Spleen (tissue), 11 donors: ENCODE measurements around the gene STAP2. TPM values are rescaled to one million over a fixed set of nuclear protein-coding genes. Genes with fewer than 3 reads are reported as not detected.
"Not testable (repeated sequence)": the region's sequence is repeated elsewhere in the genome, so short reads cannot be mapped to it uniquely, and the experiment has no call there.

Experiments used
- DNase-seq: peaks from one replicate; pipeline ENCODE4 v3.0.0-alpha.2; 2020
- H3K27ac ChIP-seq, 8 donors: fragments of 200-600 bp; sonication (generic) in 7 of 8; 1 replicate in 4 of 8; 2 replicates in 4 of 8; pipeline versions ENCODE4 v1.5.0 to v1.8.0; 2016 to 2021; ENCODE audit warnings: inconsistent platforms in 4 of 8, mild to moderate bottlenecking in 4 of 8, moderate library complexity in 1 of 8
- H3K27me3 ChIP-seq, 7 donors: fragments of 200-600 bp; sonication (generic) in 6 of 7; replicated peaks in 1 of 7; 1 replicate in 4 of 7; 2 replicates in 3 of 7; pipeline versions ENCODE4 v1.5.0 to v1.8.0; 2016 to 2021; ENCODE audit warnings: inconsistent platforms in 3 of 7, mild to moderate bottlenecking in 1 of 7
- H3K36me3 ChIP-seq, 6 donors: fragments of 200-600 bp; sonication (generic) in 5 of 6; 1 replicate in 4 of 6; 2 replicates in 2 of 6; pipeline versions ENCODE4 v1.5.0 to v1.8.0; 2016 to 2021; ENCODE audit warnings: inconsistent platforms in 2 of 6
- H3K4me1 ChIP-seq, 6 donors: fragments of 200-600 bp; sonication (generic) in 5 of 6; 1 replicate in 3 of 6; 2 replicates in 3 of 6; pipeline versions ENCODE4 v1.5.0 to v1.8.0; 2016 to 2021; ENCODE audit warnings: inconsistent platforms in 3 of 6
- H3K4me3 ChIP-seq, 8 donors: fragments of 200-600 bp; sonication (generic) in 7 of 8; 1 replicate in 4 of 8; 2 replicates in 4 of 8; pipeline versions ENCODE4 v1.5.0 to v1.8.0; 2016 to 2021; ENCODE audit warnings: inconsistent platforms in 4 of 8, mild to moderate bottlenecking in 4 of 8, moderate library complexity in 2 of 8
- H3K9me3 ChIP-seq, 8 donors: fragments of 200-600 bp; sonication (generic) in 7 of 8; 1 replicate in 4 of 8; 2 replicates in 4 of 8; pipeline versions ENCODE4 v1.5.0 to v1.8.0; 2016 to 2021; ENCODE audit warnings: inconsistent platforms in 4 of 8
- POLR2A ChIP-seq, 3 donors: fragments of 450-650 bp; IDR thresholded peaks; one replicate each; pipeline ENCODE4 v1.5.1; 2017; ENCODE audit warnings: antibody characterized with exemption in 3 of 3, mild to moderate bottlenecking in 1 of 3
- POLR2AphosphoS5 ChIP-seq, 3 donors: sonication (generic); formaldehyde crosslinking; IDR thresholded peaks; one replicate each; pipeline ENCODE4 v1.5.1; 2017; ENCODE audit warnings: antibody characterized with exemption in 3 of 3
- WGBS, 5 donors: extraction: QIAGEN DNeasy Blood & Tissue Kit in 3 of 5; methylation state at CpG; one replicate each; pipeline versions ENCODE4 v1.1.5 to v1.1.7; 2013 to 2018; 5-methylcytosine and 5-hydroxymethylcytosine counted together
- intact Hi-C: fragments of 100-400 bp; cut with DNase I; formaldehyde crosslinking; loops from one replicate; pipeline ENCODE4 v1.15.0; 2023; ENCODE audit warnings: low total_unique reads
- polyA plus RNA-seq, 3 donors: library from polyadenylated mRNA; stranded (reverse); fragments of 200-250 nt; gene quantifications; one replicate each; pipeline ENCODE4 v1.2.1, GENCODE V29; 2013
- total RNA-seq, 7 donors: library from RNA; depleted of rRNA in 3 of 7; stranded (reverse); fragments of >200 nt in 3 of 7; fragmentation: NEBNext Ultra II Directional in 4 of 7; extraction: Animal tissue kit (Norgen Biotek cat#: 25700) in 4 of 7; gene quantifications; one replicate each; pipeline versions ENCODE4 v1.1.0 to v1.2.1, GENCODE V29; 2016 to 2021
- TF ChIP-seq, protein P1 (sequence below), 11 experiments: fragments of 200-600 bp in 7 of 11; fragments of 450-650 bp in 4 of 11; sonication (generic) in 4 of 11; IDR thresholded peaks in 8 of 11; conservative IDR thresholded peaks in 3 of 11; 1 replicate in 7 of 11; 2 replicates in 4 of 11; pipeline versions ENCODE4 v1.4.0 to v1.8.0; 2016 to 2021; ENCODE audit warnings: antibody characterized with exemption in 11 of 11, inconsistent platforms in 4 of 11, mild to moderate bottlenecking in 1 of 11
- donor health status: healthy with polysubstance abuse.
- donor health status: DM: no; HTN: no; CAD: no; lungs with moderate emphysema.
- donor health status: DM: no; HTN: no; CAD: no.
- donor health status: Bipolar disorder and iron deficiency.
- donor health status: healthy.
- donor health status: DM: no; HTN: no; CAD: no.
- donor health status: DM: yes; HTN: yes; CAD: no.

Gene STAP2
- total and polyA plus RNA-seq, 10 donors = 0.79 to 5.1 (median 2.1) TPM; not detected in 1

DNA sequence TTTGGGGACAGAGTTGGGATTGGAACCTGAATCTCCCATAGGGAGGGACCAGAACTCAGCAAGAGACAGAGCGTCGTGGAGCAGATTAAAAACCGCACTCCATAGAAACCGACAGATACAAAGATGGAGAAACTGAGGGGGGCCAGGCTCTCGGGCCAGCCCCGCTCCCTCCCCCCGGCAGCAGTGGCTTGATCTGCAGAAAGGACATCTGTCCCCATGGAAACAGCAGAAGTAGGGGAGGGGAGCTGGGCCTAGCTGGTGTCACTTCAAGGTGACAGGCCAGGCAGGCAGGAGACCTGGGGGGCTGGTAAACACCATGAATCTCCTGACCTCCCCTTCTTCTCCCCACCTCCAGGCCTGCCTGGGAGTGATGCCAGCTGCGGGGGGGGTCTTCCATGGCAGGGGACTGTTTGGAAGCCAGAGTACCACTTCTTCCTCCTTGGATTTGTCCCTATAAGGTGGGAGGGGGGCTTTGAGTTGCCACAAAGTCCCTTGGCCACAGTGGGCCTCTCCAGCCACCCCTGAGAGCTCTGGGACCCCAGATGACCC, 47.4 kb downstream of the STAP2 start:
- H3K4me3 ChIP-seq = no peak overlapping the region
- TF ChIP-seq POLR2A (IDR thresholded peaks at IDR 0.05) = no peak
- TF ChIP-seq POLR2AphosphoS5 (IDR thresholded peaks at IDR 0.05) = no peak
- TF ChIP-seq, protein P1, sequence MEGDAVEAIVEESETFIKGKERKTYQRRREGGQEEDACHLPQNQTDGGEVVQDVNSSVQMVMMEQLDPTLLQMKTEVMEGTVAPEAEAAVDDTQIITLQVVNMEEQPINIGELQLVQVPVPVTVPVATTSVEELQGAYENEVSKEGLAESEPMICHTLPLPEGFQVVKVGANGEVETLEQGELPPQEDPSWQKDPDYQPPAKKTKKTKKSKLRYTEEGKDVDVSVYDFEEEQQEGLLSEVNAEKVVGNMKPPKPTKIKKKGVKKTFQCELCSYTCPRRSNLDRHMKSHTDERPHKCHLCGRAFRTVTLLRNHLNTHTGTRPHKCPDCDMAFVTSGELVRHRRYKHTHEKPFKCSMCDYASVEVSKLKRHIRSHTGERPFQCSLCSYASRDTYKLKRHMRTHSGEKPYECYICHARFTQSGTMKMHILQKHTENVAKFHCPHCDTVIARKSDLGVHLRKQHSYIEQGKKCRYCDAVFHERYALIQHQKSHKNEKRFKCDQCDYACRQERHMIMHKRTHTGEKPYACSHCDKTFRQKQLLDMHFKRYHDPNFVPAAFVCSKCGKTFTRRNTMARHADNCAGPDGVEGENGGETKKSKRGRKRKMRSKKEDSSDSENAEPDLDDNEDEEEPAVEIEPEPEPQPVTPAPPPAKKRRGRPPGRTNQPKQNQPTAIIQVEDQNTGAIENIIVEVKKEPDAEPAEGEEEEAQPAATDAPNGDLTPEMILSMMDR (IDR thresholded peaks at IDR 0.05 in 8 of 11, conservative IDR thresholded peaks at IDR 0.05 in 3 of 11) = no peak
- no peaks in the 10 kb centered on the region for H3K36me3 ChIP-seq
- no peak for DNase-seq
- H3K27ac ChIP-seq = no peak overlapping the region
- intact Hi-C loops = no loop called here
- H3K4me1 ChIP-seq = no peaks in the 10 kb centered on the region
- WGBS, 5 donors = 78 to 84% (median 81%) methylated on average over 8 of the region's 8 CpGs
- peaks cover 0 to 77% (median 5%) of the 10 kb centered on the region in 7 donors for H3K27me3 ChIP-seq
- H3K9me3 ChIP-seq = no peaks in the 10 kb centered on the region

DNA sequence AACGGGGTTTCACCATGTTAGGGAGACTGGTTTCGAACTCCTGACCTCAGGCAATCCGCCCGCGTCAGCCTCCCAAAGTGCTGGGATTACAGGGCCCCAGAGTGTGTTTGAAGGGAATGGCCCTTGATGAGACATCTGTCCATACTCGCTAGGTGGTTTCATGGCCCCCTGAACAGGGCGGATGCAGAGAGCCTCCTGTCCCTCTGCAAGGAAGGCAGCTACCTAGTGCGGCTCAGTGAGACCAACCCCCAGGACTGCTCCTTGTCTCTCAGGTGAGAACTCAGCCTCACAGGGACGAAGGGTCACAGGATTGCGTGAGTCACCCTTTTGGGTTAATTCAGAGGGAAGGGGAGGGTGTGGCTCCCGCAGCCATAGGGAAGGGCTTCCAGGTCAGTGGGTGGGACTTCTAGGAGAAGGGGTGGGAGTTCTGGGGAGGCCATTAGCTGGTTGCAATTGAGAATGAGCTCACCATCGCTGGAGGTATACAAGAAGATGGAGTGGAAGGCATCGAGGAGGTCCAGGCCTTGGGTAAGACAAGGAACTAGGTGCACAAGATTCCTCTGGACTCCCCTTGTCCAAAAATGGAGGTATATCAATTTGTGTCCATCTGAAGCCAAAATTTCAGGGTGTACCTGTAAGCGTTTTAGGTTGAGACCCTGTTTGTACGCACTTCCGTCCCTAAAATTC, 50.4 kb downstream of the STAP2 start:
- H3K4me1 ChIP-seq = no peaks in the 10 kb centered on the region
- H3K36me3 ChIP-seq = no peaks in the 10 kb centered on the region
- H3K4me3 ChIP-seq = no peak overlapping the region
- intact Hi-C loops = no loop called here
- TF ChIP-seq POLR2A (IDR thresholded peaks at IDR 0.05) = no peak
- no peak for DNase-seq
- H3K9me3 ChIP-seq = no peaks in the 10 kb centered on the region
- H3K27me3 ChIP-seq = peaks cover 0 to 80% (median 13%) of the 10 kb centered on the region in 7 donors
- 80 to 89% (median 86%) methylated on average over 14 to 16 of the region's 16 CpGs for WGBS, 5 donors
- no peak overlapping the region for H3K27ac ChIP-seq

DNA sequence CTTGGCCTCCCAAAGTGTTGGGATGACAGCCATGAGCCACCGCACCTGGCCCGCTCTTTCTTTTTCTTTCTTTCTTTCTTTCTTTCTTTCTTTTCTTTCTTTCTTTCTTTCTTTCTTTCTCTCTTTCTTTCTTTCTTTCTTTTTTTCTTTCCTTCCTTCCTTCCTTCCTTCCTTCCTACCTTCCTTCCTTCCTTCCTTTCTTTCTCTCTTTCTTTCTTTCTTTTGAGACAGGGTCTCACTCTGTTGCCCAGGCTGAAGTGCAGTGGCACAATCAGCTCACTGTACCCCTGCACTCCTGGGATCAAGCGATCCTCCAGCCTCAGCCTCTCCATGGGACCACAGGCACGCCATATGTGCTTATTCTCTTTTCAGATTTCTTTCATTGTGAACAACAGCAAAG, 52.5 kb downstream of the STAP2 start:
- H3K4me3 ChIP-seq, H3K27ac ChIP-seq, intact Hi-C loops, H3K36me3 ChIP-seq, H3K9me3 ChIP-seq, DNase-seq, H3K4me1 ChIP-seq: not testable (repeated sequence)
- H3K27me3 ChIP-seq = peaks cover 0 to 85% (median 25%) of the 10 kb centered on the region in 7 donors
- 83 to 93% (median 88%) methylated on average over 4 of the region's 4 CpGs for WGBS, 5 donors

DNA sequence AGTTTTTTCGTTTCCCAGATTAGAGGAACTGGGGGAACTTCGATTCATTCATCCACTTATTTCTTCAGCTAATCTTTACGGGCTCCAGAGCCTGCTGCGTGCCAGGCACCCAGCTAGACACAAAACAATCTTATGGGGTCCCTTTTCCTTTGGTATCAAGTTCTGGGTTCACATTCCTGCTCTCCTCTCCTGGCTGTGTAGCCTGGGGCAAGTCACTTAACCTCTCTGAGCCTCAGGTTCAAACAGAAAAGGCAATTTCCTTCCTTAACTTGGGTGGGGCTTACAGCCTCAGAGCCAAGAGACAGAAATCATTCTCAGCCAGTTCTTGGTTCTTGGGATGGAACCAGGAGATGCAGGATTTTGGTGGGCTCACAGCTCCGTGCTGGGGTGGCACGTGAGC, 53.7 kb downstream of the STAP2 start:
- H3K4me3 ChIP-seq = no peak overlapping the region
- H3K27me3 ChIP-seq = peaks cover 5 to 86% (median 37%) of the 10 kb centered on the region in 7 donors
- peaks cover 0 to 5% (median under 1%) of the 10 kb centered on the region in 6 donors for H3K4me1 ChIP-seq
- H3K36me3 ChIP-seq = no peaks in the 10 kb centered on the region
- no peak for DNase-seq
- 66 to 86% (median 75%) methylated on average over 6 of the region's 6 CpGs for WGBS, 5 donors
- TF ChIP-seq POLR2A (IDR thresholded peaks at IDR 0.05) = no peak
- no peak for TF ChIP-seq POLR2AphosphoS5 (IDR thresholded peaks at IDR 0.05)
- TF ChIP-seq, protein P1 (IDR thresholded peaks at IDR 0.05 in 8 of 11, conservative IDR thresholded peaks at IDR 0.05 in 3 of 11) = no peak
- H3K27ac ChIP-seq = no peak overlapping the region
- H3K9me3 ChIP-seq = no peaks in the 10 kb centered on the region
- intact Hi-C loops = no loop called here

DNA sequence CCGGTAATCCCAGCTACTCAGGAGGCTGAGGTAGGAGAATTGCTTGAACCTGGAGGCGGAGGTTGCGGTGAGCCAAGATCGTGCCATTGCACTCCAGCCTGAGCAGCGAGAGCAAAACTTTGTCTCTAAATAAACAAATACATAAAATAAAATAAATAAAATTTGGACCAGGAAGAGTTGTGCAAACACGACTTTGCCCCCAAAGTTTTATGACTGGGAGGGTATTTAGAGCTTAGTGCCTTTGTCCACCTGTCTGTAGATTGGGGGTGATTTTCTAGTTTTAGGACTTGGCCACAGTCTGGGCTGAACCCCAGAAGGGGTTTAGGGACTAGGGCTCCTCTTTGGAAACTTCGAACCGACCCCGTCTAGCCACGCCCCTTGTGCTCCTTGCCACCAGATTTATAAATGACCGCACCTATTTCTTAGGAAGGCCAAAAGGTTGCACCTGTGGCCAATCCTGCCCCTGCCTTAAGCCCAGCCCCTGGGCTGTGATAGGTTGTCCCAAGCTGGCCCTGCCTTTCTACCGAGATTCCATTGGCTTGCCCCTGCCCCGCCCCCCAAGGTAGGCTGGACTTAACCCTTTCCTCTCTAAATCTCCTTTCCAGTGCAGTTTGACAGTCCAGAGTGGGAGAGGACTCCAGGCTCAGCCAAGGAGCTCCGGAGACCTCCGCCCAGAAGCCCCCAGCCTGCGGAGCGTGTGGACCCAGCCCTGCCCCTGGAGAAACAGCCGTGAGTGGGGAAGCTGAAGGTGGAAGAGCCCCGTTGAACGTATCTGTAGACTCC, 54.3 kb downstream of the STAP2 start:
- Histone ChIP-seq H3K27ac (no peak overlapping the region), H3K27me3 (peaks cover 9 to 92% (median 43%) of the 10 kb centered on the region in 7 donors), H3K4me3 (no peak overlapping the region), H3K4me1 (peaks cover 6 to 11% (median 7%) of the 10 kb centered on the region in 6 donors), H3K36me3 (no peaks in the 10 kb centered on the region), H3K9me3 (no peaks in the 10 kb centered on the region)
- intact Hi-C loops = no loop called here
- TF ChIP-seq, protein P1 (IDR thresholded peaks at IDR 0.05 in 8 of 11, conservative IDR thresholded peaks at IDR 0.05 in 3 of 11) = no peak
- no peak for TF ChIP-seq POLR2AphosphoS5 (IDR thresholded peaks at IDR 0.05)
- no peak for TF ChIP-seq POLR2A (IDR thresholded peaks at IDR 0.05)
- WGBS, 5 donors = 57 to 62% (median 60%) methylated on average over 20 of the region's 20 CpGs
- no peak for DNase-seq
